Bronchial epithelial cell (primary cell): Measurements from ENCODE around the gene FOXA1. TPM values are rescaled to one million over a fixed set of nuclear protein-coding genes. Genes with fewer than 3 reads are reported as not detected.
A peak's percentile ranks its signal among the peaks of the same experiment; 100 is the strongest.

Source experiments
- DNase-seq: peaks from one replicate; pipeline ENCODE4 v3.0.0-alpha.2; 2010; ENCODE audit warnings: low read depth
- FAIRE-seq: peaks from 2 replicates; lab custom pipeline; 2011; peaks lifted over from hg19 to GRCh38; lab: Jason Lieb, UNC
- H3K27me3 ChIP-seq: 2 replicates; pipeline ENCODE4 v1.5.1; 2011; ENCODE audit warnings: low read length; ENCODE audit not compliant: control insufficient read depth, insufficient read depth
- H3K36me3 ChIP-seq: 2 replicates; pipeline ENCODE4 v1.5.1; 2011; ENCODE audit warnings: low read length; ENCODE audit not compliant: control insufficient read depth, insufficient read depth
- H3K4me3 ChIP-seq: 2 replicates; pipeline ENCODE4 v1.5.1; 2011; ENCODE audit warnings: mild to moderate bottlenecking, low read depth, low read length, control low read depth
- CTCF ChIP-seq: IDR thresholded peaks from 2 replicates; pipeline ENCODE4 v1.5.1; 2011; ENCODE audit warnings: mild to moderate bottlenecking, moderate library complexity, low read length, control low read depth, inconsistent platforms; ENCODE audit not compliant: insufficient read depth, severe bottlenecking
- total RNA-seq: library from RNA; depleted of rRNA; stranded (reverse); fragments of >200 nt; gene quantifications from 2 replicates; pipeline ENCODE4 v1.2.1, GENCODE V29; 2014

Gene FOXA1
- total RNA-seq, 1 donor from 2014 or later = 5.3 TPM

DNA sequence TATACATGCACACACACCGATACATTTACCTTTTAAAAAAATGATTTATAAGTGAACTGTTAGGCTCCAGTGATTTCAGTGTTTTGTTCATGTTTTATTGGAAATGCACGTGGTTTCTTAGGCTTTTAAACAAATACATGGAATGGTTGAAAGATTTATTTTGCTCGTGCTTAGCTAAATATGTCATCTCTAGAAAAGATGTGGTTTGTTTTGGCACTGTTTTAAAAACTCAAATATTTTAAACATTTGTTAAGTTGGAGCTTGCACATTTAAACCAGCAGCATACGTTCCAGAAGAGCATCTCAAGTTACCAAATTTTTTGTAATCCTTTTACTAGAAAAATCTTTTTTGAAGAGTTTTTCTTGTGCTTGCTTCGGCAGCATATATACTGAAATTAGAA lies 44.5 kb downstream of the FOXA1 start:
- no peaks in the 10 kb centered on the region for H3K27me3 ChIP-seq
- H3K4me3 ChIP-seq = no peak overlapping the region
- no peak for TF ChIP-seq CTCF
- H3K36me3 ChIP-seq = no peaks in the 10 kb centered on the region
- FAIRE-seq (no peak), DNase-seq (no peak)

DNA sequence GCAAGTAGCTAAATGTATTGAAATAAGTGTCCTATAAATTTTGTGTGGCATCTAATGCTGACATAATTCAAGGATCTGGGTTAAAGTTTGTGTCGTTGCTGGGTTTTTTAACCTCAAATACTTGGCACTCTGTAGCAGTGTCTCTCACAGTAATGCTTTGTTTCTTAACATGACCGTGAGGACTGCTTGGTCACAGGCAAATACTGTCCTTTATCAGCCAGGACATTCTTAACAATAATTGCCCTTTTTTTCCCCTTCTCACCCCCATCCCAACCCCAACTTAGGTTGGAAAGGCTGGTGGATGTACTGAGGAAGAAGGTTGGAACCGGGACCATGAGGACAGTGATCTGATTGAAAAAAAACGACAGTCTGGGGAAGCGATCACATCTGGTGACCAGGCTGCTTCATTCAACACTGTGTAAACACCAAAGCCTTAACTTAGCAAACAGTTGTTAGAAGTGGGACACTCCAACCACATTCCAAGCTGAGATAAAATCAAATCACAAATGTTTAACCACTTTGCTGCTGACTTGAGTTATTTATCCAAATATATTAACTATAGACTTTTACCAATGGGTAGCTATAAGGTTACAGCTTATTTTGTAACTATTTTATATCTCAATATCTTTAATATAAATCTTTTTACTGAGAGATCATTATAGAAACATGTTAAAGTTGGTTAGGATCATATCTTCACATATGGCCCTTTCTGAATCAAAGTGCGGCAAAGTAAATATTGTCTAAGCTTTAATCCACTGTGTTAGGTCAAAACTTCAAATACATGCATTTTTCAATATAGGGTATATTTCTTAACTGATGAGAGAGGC lies 48.2 kb downstream of the FOXA1 start:
- TF ChIP-seq CTCF = no peak
- no peak for FAIRE-seq

DNA sequence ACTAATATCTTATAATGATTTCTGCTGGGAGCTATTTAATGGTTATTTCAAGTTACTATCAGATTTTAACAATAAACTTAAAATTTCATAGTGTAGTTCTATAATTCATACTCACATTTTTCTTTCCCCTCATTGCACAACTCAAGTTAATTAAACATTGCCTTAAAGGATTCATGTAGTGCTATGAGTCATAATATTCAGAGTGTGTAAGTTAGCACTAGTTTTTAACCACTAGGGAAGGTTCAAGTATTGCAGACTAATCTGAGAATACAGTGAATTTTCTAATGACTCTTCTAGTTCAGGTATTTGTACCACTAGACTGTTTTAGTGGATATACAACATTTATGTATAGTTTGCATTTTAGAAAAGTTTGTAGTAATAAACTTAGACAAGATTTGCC lies 49.9 kb downstream of the FOXA1 start:
- H3K36me3 ChIP-seq = no peaks in the 10 kb centered on the region
- DNase-seq (peak; percentile 44), FAIRE-seq (no peak)
- no peaks in the 10 kb centered on the region for H3K27me3 ChIP-seq
- no peak overlapping the region for H3K4me3 ChIP-seq
- no peak for TF ChIP-seq CTCF

More for the DNA sequence above, 48.2 kb downstream of the FOXA1 start:
- H3K27me3 ChIP-seq = no peaks in the 10 kb centered on the region
- H3K4me3 ChIP-seq = no peak overlapping the region
- peak; percentile 12 for DNase-seq
- no peaks in the 10 kb centered on the region for H3K36me3 ChIP-seq

- Histone ChIP-seq H3K27me3 (no peaks in the 10 kb centered on the region), H3K36me3 (no peaks in the 10 kb centered on the region), H3K4me3 (no peak overlapping the region)
- no peak for DNase-seq
- FAIRE-seq = no peak
- TF ChIP-seq CTCF = no peak
These were observed 50.6 kb downstream of the FOXA1 start for GRCh38 chr14:37544407-37544806.

- no peaks in the 10 kb centered on the region for H3K36me3 ChIP-seq
- no peak for FAIRE-seq
- DNase-seq = no peak
- TF ChIP-seq CTCF = no peak
- H3K27me3 ChIP-seq = no peaks in the 10 kb centered on the region
- no peak overlapping the region for H3K4me3 ChIP-seq
These were observed 55.1 kb downstream of the FOXA1 start for GRCh38 chr14:37539992-37540391.

Other genes starting within 250 kb of the FOXA1 start
- 0.53 and 1.2 TPM in 2 replicates for gene TTC6, start 380 bp upstream of the FOXA1 start, total RNA-seq